Activated B cell treated with CpG ODN at 0.5 μM for 24 hours (primary cell): Measurements from ENCODE around the gene RAD51B. TPM values are rescaled to one million over a fixed set of nuclear protein-coding genes. Genes with fewer than 3 reads are reported as not detected.

Experiments used
- ATAC-seq: fragments of 200-7000 bp; cut with Tn5 transposase; one replicate; pipeline ENCODE4 v1.10.0; 2021; ENCODE audit warnings: low read depth, mild to moderate bottlenecking, moderate library complexity
- CTCF ChIA-PET: fragments of 350-600 bp; sonication (Branson Sonifier 250); formaldehyde crosslinking; loops from one replicate; lab custom pipeline; 2021; ENCODE audit warnings: antibody characterized with exemption; lab: Charles Lee
- POLR2A ChIA-PET: fragments of 350-600 bp; sonication (Branson Sonifier 250); formaldehyde crosslinking; loops from one replicate; lab custom pipeline; 2021; ENCODE audit warnings: antibody characterized with exemption; lab: Charles Lee
- DNase-seq: peaks from one replicate; pipeline ENCODE4 v3.0.0; 2022
- H3K27ac Mint-ChIP-seq: one replicate; pipeline ENCODE4 v1.8.0; 2020; ENCODE audit warnings: mixed read lengths
- H3K27me3 Mint-ChIP-seq: one replicate; pipeline ENCODE4 v1.8.0; 2021; ENCODE audit warnings: mixed read lengths
- H3K36me3 Mint-ChIP-seq: one replicate; pipeline ENCODE4 v1.8.0; 2021; ENCODE audit warnings: low read depth, mixed read lengths
- H3K4me1 Mint-ChIP-seq: one replicate; pipeline ENCODE4 v1.8.0; 2021; ENCODE audit warnings: mixed read lengths
- H3K4me3 Mint-ChIP-seq: one replicate; pipeline ENCODE4 v1.8.0; 2020; ENCODE audit warnings: mild to moderate bottlenecking, mixed read lengths
- H3K9me3 Mint-ChIP-seq: one replicate; pipeline ENCODE4 v1.8.0; 2020; ENCODE audit warnings: mixed read lengths
- intact Hi-C: fragments of 100-400 bp; cut with micrococcal nuclease; formaldehyde crosslinking; loops from one replicate; pipeline ENCODE4 v1.15.1; 2024
- total RNA-seq: library from RNA; stranded (reverse); gene quantifications from 2 replicates; pipeline ENCODE4 v1.2.3, GENCODE V29; 2022
- TF ChIP-seq, protein P1 (sequence below): fragments of 200-600 bp; IDR thresholded peaks from one replicate; pipeline ENCODE4 v1.8.0; 2022; ENCODE audit warnings: antibody characterized with exemption, mild to moderate bottlenecking

The RAD51B gene
- total RNA-seq, 1 donor from 2014 or later, result 53.9 TPM

DNA sequence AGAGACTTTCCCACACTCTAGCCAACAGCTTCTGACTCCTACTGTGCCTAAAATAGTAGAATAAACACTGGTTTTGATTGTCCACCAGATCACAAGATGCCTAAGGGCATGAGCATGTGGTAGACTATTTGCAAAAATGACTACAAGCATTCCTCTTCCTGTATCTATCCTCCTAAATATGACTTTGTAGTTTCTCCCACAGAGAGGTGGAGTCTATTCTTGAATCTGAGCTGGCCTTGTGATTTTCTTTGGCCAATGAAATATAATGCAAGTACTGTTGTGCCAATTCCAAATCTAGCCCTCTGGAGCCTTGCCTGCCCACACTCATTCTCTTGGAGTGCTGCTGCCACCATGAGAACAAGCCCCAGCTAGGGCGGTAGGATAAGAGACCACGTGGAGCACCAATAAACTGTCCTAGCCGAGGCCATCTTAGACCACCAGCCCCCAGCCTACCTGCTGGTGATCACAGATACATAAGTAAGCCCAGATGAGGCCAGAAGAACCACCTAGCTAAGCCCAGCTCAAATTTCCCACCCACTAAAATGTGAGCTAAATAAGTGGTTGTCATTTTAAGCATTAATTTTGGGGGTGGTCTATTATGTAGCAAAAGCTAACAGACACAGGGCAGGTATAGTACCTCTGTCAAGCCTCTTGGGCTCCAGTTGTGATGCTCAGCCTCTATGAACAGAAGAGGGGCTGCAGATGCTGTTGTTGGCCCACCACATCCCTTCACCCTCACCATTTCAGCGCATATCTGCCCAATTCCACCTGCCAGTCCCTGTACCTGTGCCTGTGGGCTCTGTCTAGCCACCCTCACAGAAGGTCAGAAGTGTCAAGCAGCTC is 955.4 kb downstream of the RAD51B start:
- no peak for DNase-seq
- Mint-ChIP-seq H3K36me3 (no peaks in the 10 kb centered on the region), H3K27me3 (no peaks in the 10 kb centered on the region), H3K27ac (no peak overlapping the region), H3K4me3 (no peak overlapping the region), H3K4me1 (peaks cover 16% of the 10 kb centered on the region), H3K9me3 (peaks cover 11% of the 10 kb centered on the region)
- no peak for ATAC-seq
- TF ChIP-seq, protein P1, sequence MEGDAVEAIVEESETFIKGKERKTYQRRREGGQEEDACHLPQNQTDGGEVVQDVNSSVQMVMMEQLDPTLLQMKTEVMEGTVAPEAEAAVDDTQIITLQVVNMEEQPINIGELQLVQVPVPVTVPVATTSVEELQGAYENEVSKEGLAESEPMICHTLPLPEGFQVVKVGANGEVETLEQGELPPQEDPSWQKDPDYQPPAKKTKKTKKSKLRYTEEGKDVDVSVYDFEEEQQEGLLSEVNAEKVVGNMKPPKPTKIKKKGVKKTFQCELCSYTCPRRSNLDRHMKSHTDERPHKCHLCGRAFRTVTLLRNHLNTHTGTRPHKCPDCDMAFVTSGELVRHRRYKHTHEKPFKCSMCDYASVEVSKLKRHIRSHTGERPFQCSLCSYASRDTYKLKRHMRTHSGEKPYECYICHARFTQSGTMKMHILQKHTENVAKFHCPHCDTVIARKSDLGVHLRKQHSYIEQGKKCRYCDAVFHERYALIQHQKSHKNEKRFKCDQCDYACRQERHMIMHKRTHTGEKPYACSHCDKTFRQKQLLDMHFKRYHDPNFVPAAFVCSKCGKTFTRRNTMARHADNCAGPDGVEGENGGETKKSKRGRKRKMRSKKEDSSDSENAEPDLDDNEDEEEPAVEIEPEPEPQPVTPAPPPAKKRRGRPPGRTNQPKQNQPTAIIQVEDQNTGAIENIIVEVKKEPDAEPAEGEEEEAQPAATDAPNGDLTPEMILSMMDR, result no peak
- intact Hi-C loops, result no loop called here
- ChIA-PET CTCF (interaction anchor here (1.1 kb wide), 1 partner anchor 160 kb away, joined by 3 read pairs; no protein-coding TSS in a partner anchor), POLR2A (interaction anchor here (0.6 to 2.0 kb wide), 2 partner anchors 9 to 10 kb away, joined by 6 to 8 read pairs; no protein-coding TSS in a partner anchor)

DNA sequence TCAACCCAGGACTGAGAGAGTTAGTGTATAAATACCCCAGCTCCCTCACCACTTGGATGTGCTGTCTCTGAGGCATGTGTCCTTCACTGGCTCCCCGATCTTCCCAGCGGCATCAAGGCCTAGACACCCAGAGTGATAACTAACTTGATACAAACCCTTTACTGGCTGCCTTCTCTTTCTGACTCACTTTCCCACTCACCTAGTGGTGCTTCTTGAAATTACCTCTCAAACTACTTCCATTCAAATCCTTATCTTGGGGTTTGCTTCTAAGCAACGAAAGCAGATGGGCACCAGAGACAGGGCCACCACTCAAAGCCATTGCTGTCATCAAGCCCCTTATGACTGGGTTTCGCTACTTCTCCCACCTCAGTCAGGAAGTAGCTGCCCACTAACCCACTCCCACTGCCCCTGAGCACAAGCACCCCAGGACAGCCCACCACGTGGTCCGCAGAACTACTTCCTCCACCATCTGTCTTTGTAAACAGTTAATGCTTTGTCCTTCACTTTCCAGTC is 956.1 kb downstream of the RAD51B start:
- ATAC-seq, result no peak
- H3K27me3 Mint-ChIP-seq, result no peaks in the 10 kb centered on the region
- ChIA-PET CTCF (no interaction called here), POLR2A (interaction anchor here (2.0 kb wide), 1 partner anchor 10 kb away, joined by 8 read pairs; no protein-coding TSS in a partner anchor)
- TF ChIP-seq, protein P1, result no peak
- H3K27ac Mint-ChIP-seq, result no peak overlapping the region
- peak; percentile 10 for DNase-seq
- H3K4me3 Mint-ChIP-seq, result no peak overlapping the region
- intact Hi-C loops, result no loop called here
- H3K4me1 Mint-ChIP-seq, result peaks cover 19% of the 10 kb centered on the region
- no peaks in the 10 kb centered on the region for H3K36me3 Mint-ChIP-seq
- peaks cover 11% of the 10 kb centered on the region for H3K9me3 Mint-ChIP-seq

DNA sequence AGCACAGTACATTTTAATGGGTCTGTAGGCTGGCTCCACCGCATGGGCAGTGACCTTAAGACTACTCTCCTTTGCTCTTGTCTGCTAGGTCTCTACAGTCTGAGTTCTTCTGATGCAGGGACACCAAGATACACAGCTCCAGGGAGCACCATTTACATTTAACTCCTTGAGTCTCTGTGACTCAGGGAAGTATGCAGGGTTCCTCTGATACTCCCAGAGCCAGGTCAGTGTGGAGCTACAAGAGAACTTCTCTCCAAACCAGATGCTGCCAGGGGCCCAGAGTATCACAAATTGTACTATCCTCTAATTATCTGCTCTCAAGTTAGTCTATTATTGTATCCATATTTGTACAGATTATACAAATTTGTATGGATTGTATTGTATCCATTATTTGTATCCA is 958.1 kb downstream of the RAD51B start:
- DNase-seq, result no peak
- POLR2A ChIA-PET, result interaction anchor here (0.6 to 2.5 kb wide), 3 partner anchors 12 to 63 kb away, joined by 3 to 7 read pairs (median 4); partner anchors contain the start of gene ZFP36L1
- intact Hi-C loops, result no loop called here
- no peaks in the 10 kb centered on the region for H3K36me3 Mint-ChIP-seq
- peaks cover 11% of the 10 kb centered on the region for H3K9me3 Mint-ChIP-seq
- peaks cover 21% of the 10 kb centered on the region for H3K4me1 Mint-ChIP-seq
- no peaks in the 10 kb centered on the region for H3K27me3 Mint-ChIP-seq
- CTCF ChIA-PET, result no interaction called here
- TF ChIP-seq, protein P1, result no peak
- H3K27ac Mint-ChIP-seq, result no peak overlapping the region
- H3K4me3 Mint-ChIP-seq, result no peak overlapping the region
- ATAC-seq, result no peak

Other genes with a start within 250 kb of the RAD51B start
- gene PIGH, start 219.5 kb upstream of the RAD51B start, total RNA-seq, result 21.9 and 26.4 TPM in 2 replicates
- gene ARG2, start 199.9 kb upstream of the RAD51B start, total RNA-seq, result 0.40 and 0.46 TPM in 2 replicates
- gene VTI1B, start 145.1 kb upstream of the RAD51B start, total RNA-seq, result 76.3 and 78.9 TPM in 2 replicates
- gene RDH11, start 124.0 kb upstream of the RAD51B start, total RNA-seq, result 33.0 and 34.7 TPM in 2 replicates
- not detected in 2 replicates for gene RDH12, start 117.9 kb upstream of the RAD51B start, total RNA-seq
- gene ZFYVE26, start 3.2 kb upstream of the RAD51B start, total RNA-seq, result 40.7 and 41.1 TPM in 2 replicates